ENCODE measurements around the gene P2RX6. TPM values are rescaled to one million over a fixed set of nuclear protein-coding genes. Genes with fewer than 3 reads are reported as not detected.

The P2RX6 gene
- total and polyA plus RNA-seq, 9 of the 15 experiments (the other 6 are each of a cell fraction or from before 2014, with no cell fraction given): 0.01 to 3.9 (median 1.5) TPM; not detected in 1

DNA sequence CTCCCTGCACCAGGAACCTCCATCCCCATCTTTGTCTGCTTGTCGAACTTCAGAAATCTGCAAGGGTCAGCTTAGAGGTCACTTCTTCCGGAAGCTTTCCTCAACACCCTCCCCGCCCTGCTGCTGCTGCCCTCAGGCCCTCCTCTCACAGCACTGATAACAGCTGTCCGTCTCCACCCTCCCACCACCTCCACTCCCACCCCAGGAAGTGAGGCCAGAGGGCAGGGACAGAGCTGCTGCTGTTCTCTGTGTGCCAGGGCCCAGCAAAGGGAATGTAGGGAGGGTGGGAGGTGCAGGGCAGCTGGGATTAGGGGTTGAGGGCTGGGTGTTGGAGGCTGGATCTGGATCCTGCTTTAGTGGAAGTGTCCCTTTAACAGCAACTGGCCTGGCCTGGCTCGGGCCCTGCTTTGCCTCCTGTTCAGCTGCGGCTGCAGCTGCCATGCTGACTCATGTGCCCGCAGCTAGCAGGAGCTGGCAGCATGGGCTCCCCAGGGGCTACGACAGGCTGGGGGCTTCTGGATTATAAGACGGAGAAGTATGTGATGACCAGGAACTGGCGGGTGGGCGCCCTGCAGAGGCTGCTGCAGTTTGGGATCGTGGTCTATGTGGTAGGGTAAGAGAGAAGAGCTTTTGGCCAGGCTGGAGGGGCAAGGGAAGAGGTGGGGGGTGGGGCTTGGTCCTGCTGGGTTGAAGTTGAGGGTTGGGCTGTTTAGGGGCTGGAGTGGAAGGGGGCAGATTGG, at the start of gene P2RX6 (continued):
- TF ChIP-seq, protein P1, sequence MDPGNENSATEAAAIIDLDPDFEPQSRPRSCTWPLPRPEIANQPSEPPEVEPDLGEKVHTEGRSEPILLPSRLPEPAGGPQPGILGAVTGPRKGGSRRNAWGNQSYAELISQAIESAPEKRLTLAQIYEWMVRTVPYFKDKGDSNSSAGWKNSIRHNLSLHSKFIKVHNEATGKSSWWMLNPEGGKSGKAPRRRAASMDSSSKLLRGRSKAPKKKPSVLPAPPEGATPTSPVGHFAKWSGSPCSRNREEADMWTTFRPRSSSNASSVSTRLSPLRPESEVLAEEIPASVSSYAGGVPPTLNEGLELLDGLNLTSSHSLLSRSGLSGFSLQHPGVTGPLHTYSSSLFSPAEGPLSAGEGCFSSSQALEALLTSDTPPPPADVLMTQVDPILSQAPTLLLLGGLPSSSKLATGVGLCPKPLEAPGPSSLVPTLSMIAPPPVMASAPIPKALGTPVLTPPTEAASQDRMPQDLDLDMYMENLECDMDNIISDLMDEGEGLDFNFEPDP (CRISPR knock-in tag; IDR thresholded peaks at IDR 0.05): peak; percentile 4; the same call in 1 of the 2 replicates
- TF ChIP-seq SMARCA4 (IDR thresholded peaks at IDR 0.05): no peak
- TF ChIP-seq JUN (IDR thresholded peaks at IDR 0.05; ENCODE audit: borderline replicate concordance, low read depth, low read length): peak; percentile 54; the same call in 1 of the 2 replicates
- no peak for TF ChIP-seq JUN (CRISPR knock-in tag; IDR thresholded peaks at IDR 0.05; ENCODE audit: borderline replicate concordance)
- TF ChIP-seq L3MBTL2 (IDR thresholded peaks at IDR 0.05): no peak
- TF ChIP-seq CCNT2 (IDR thresholded peaks at IDR 0.05; ENCODE audit: borderline replicate concordance, extremely low read depth, insufficient read length, low read depth, low read length): no peak
- TF ChIP-seq ARID2 (IDR thresholded peaks at IDR 0.05): no peak
- TF ChIP-seq CHD1 (IDR thresholded peaks at IDR 0.05; ENCODE audit: low read length): peak; percentile 66
- peak; percentile 92 for TF ChIP-seq POLR2AphosphoS2 (IDR thresholded peaks at IDR 0.05; ENCODE audit: low read length)
- no peak for TF ChIP-seq ARID1B (IDR thresholded peaks at IDR 0.05)
- TF ChIP-seq TAF7 (tag; IDR thresholded peaks at IDR 0.05): peak; percentile 52
- TF ChIP-seq RBM15 (IDR thresholded peaks at IDR 0.05; ENCODE audit: insufficient read depth, low read length): no peak
- TF ChIP-seq MYNN (IDR thresholded peaks at IDR 0.05): no peak
- no peak for TF ChIP-seq MYNN (CRISPR knock-in tag; IDR thresholded peaks at IDR 0.05)
- TF ChIP-seq, protein P2, sequence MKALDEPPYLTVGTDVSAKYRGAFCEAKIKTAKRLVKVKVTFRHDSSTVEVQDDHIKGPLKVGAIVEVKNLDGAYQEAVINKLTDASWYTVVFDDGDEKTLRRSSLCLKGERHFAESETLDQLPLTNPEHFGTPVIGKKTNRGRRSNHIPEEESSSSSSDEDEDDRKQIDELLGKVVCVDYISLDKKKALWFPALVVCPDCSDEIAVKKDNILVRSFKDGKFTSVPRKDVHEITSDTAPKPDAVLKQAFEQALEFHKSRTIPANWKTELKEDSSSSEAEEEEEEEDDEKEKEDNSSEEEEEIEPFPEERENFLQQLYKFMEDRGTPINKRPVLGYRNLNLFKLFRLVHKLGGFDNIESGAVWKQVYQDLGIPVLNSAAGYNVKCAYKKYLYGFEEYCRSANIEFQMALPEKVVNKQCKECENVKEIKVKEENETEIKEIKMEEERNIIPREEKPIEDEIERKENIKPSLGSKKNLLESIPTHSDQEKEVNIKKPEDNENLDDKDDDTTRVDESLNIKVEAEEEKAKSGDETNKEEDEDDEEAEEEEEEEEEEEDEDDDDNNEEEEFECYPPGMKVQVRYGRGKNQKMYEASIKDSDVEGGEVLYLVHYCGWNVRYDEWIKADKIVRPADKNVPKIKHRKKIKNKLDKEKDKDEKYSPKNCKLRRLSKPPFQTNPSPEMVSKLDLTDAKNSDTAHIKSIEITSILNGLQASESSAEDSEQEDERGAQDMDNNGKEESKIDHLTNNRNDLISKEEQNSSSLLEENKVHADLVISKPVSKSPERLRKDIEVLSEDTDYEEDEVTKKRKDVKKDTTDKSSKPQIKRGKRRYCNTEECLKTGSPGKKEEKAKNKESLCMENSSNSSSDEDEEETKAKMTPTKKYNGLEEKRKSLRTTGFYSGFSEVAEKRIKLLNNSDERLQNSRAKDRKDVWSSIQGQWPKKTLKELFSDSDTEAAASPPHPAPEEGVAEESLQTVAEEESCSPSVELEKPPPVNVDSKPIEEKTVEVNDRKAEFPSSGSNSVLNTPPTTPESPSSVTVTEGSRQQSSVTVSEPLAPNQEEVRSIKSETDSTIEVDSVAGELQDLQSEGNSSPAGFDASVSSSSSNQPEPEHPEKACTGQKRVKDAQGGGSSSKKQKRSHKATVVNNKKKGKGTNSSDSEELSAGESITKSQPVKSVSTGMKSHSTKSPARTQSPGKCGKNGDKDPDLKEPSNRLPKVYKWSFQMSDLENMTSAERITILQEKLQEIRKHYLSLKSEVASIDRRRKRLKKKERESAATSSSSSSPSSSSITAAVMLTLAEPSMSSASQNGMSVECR (CRISPR knock-in tag; IDR thresholded peaks at IDR 0.05): no peak
- TF ChIP-seq ZNF274 (IDR thresholded peaks at IDR 0.05; ENCODE audit: borderline replicate concordance, low read depth, low read length): no peak
- TF ChIP-seq HNRNPH1 (optimal IDR thresholded peaks at IDR 0.05; ENCODE audit: low read depth, low read length): no peak
- TF ChIP-seq, protein P3, sequence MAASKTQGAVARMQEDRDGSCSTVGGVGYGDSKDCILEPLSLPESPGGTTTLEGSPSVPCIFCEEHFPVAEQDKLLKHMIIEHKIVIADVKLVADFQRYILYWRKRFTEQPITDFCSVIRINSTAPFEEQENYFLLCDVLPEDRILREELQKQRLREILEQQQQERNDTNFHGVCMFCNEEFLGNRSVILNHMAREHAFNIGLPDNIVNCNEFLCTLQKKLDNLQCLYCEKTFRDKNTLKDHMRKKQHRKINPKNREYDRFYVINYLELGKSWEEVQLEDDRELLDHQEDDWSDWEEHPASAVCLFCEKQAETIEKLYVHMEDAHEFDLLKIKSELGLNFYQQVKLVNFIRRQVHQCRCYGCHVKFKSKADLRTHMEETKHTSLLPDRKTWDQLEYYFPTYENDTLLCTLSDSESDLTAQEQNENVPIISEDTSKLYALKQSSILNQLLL (CRISPR knock-in tag; IDR thresholded peaks at IDR 0.05; ENCODE audit: borderline replicate concordance): no peak
- peak; percentile 91; the same call in 1 of the 2 replicates for TF ChIP-seq KLF6 (CRISPR knock-in tag; IDR thresholded peaks at IDR 0.05; ENCODE audit: borderline replicate concordance)
- no peak for TF ChIP-seq CREM (IDR thresholded peaks at IDR 0.05; ENCODE audit: low read depth)
- no peak for TF ChIP-seq CREBBP (IDR thresholded peaks at IDR 0.05; ENCODE audit: low read depth, low read length)
- no peak for TF ChIP-seq ZNF79 (CRISPR knock-in tag; IDR thresholded peaks at IDR 0.05; ENCODE audit: low read depth)
- TF ChIP-seq SAFB2 (IDR thresholded peaks at IDR 0.05; ENCODE audit: borderline replicate concordance, low read depth, low read length, severe bottlenecking): no peak

Measured in K562 (cell line).